Neural progenitor cell (in vitro differentiated cells): ENCODE measurements around the gene DTD1. TPM values are rescaled to one million over a fixed set of nuclear protein-coding genes. Genes with fewer than 3 reads are reported as not detected.

Experiments
- DNase-seq: peaks from one replicate; pipeline ENCODE4 v3.0.0-alpha.2; 2016; ENCODE audit warnings: low spot score
- H2AFZ ChIP-seq: fragments of 200-600 bp; sonication (generic); replicated peaks from 2 replicates; pipeline ENCODE4 v1.6.1; 2016; ENCODE audit warnings: antibody characterized with exemption
- H3F3A ChIP-seq: fragments of 200-600 bp; sonication (generic); 2 replicates; pipeline ENCODE4 v1.6.1; 2016; ENCODE audit warnings: antibody characterized with exemption, low read depth
- H3K27ac ChIP-seq: fragments of 200-600 bp; sonication (generic); 2 replicates; pipeline ENCODE4 v1.5.1; 2016; ENCODE audit warnings: mild to moderate bottlenecking
- H3K27me3 ChIP-seq: fragments of 200-600 bp; sonication (generic); 2 replicates; pipeline ENCODE4 v1.6.1; 2016; ENCODE audit warnings: mild to moderate bottlenecking, moderate library complexity
- H3K36me3 ChIP-seq: fragments of 200-600 bp; sonication (generic); 2 replicates; pipeline ENCODE4 v1.5.1; 2016
- H3K4me1 ChIP-seq: fragments of 200-600 bp; sonication (generic); 2 replicates; pipeline ENCODE4 v1.6.1; 2016; ENCODE audit warnings: mixed run types
- H3K4me2 ChIP-seq: fragments of 200-600 bp; sonication (generic); 2 replicates; pipeline ENCODE4 v1.6.1; 2016
- H3K4me3 ChIP-seq: fragments of 200-600 bp; sonication (generic); 2 replicates; pipeline ENCODE4 v1.5.1; 2016
- H3K79me2 ChIP-seq: fragments of 200-600 bp; sonication (generic); 2 replicates; pipeline ENCODE4 v1.6.1; 2016; ENCODE audit warnings: low read depth
- H3K9ac ChIP-seq: fragments of 200-600 bp; sonication (generic); 2 replicates; pipeline ENCODE4 v1.6.1; 2016
- H3K9me3 ChIP-seq: fragments of 200-600 bp; sonication (generic); 2 replicates; pipeline ENCODE4 v1.5.1; 2016; ENCODE audit warnings: low read depth
- H4K20me1 ChIP-seq: fragments of 200-600 bp; sonication (generic); 2 replicates; pipeline ENCODE4 v1.6.1; 2016; ENCODE audit warnings: low read depth
- H3K27ac Mint-ChIP-seq: 3 replicates; pipeline ENCODE4 v1.8.0; 2021; ENCODE audit warnings: mixed read lengths
- H3K27me3 Mint-ChIP-seq: 2 replicates; pipeline ENCODE4 v1.8.0; 2022; ENCODE audit warnings: low read depth, mild to moderate bottlenecking, inconsistent platforms, moderate library complexity, mixed read lengths; ENCODE audit not compliant: insufficient read depth
- H3K36me3 Mint-ChIP-seq: 3 replicates; pipeline ENCODE4 v1.8.0; 2021; ENCODE audit warnings: mixed read lengths
- H3K4me1 Mint-ChIP-seq: 3 replicates; pipeline ENCODE4 v1.8.0; 2021; ENCODE audit warnings: mixed read lengths
- H3K4me3 Mint-ChIP-seq: 3 replicates; pipeline ENCODE4 v1.8.0; 2021; ENCODE audit warnings: mild to moderate bottlenecking, moderate library complexity, mixed read lengths
- H3K9me3 Mint-ChIP-seq: 3 replicates; pipeline ENCODE4 v1.8.0; 2020; ENCODE audit warnings: mixed read lengths
- EZH2 ChIP-seq: fragments of 200-600 bp; sonication (generic); IDR thresholded peaks from 2 replicates; pipeline ENCODE4 v1.6.1; 2017; ENCODE audit warnings: antibody characterized with exemption, mild to moderate bottlenecking, moderate library complexity
- EZH2phosphoT487 ChIP-seq: fragments of 200-600 bp; sonication (generic); IDR thresholded peaks from 2 replicates; pipeline ENCODE4 v1.6.1; 2017; ENCODE audit warnings: antibody characterized with exemption
- total RNA-seq: library from RNA; depleted of rRNA; stranded (reverse); fragments of >200 nt; gene quantifications from 2 replicates; pipeline ENCODE4 v1.2.3, GENCODE V29; 2015; ENCODE audit warnings: low replicate concordance
- TF ChIP-seq, protein P1 (sequence below): fragments of 200-600 bp; sonication (generic); IDR thresholded peaks from 2 replicates; pipeline ENCODE4 v1.5.1; 2017; ENCODE audit warnings: antibody characterized with exemption, mild to moderate bottlenecking

DTD1 gene
- total RNA-seq, 1 donor from 2014 or later = 92.6 TPM

DNA sequence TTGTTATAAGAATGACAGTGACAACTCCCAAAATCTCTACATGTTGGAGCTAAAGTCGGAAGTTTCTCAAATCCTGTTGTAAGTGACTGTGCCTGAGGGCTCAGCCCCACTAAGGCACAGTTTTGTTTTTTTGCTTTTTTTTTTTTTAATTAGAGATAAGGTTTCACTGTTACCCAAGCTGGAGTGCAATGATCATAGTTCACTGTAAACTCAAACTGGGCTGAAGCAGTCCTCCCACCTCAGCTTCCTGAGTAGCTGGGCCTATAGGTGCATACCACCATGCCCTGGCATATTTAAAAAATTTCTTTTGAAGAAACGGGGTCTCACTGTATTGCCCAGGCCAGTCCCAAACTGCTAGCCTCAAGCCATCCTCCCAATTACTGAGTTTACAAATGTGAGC is 96.9 kb downstream of the DTD1 start:
- H3K9me3 Mint-ChIP-seq = no peaks in the 10 kb centered on the region
- no peak overlapping the region for H3K9ac ChIP-seq
- peak overlapping the region; percentile 52 for H3K27ac Mint-ChIP-seq
- peaks cover 6% of the 10 kb centered on the region for H3K4me1 Mint-ChIP-seq
- DNase-seq = no peak
- H3K9me3 ChIP-seq = no peaks in the 10 kb centered on the region
- H3K4me3 ChIP-seq = no peak overlapping the region
- H3K27me3 Mint-ChIP-seq = no peaks in the 10 kb centered on the region
- no peak overlapping the region for H2AFZ ChIP-seq
- peaks cover 11% of the 10 kb centered on the region for H3K79me2 ChIP-seq
- H3K4me1 ChIP-seq = peaks cover 10% of the 10 kb centered on the region
- H3K27ac ChIP-seq = no peak overlapping the region
- no peaks in the 10 kb centered on the region for H4K20me1 ChIP-seq
- H3K4me2 ChIP-seq = no peak overlapping the region
- no peaks in the 10 kb centered on the region for H3F3A ChIP-seq
- no peak overlapping the region for H3K4me3 Mint-ChIP-seq
- no peaks in the 10 kb centered on the region for H3K27me3 ChIP-seq
- no peaks in the 10 kb centered on the region for H3K36me3 Mint-ChIP-seq
- no peaks in the 10 kb centered on the region for H3K36me3 ChIP-seq
- TF ChIP-seq EZH2phosphoT487 = no peak
- TF ChIP-seq, protein P1, sequence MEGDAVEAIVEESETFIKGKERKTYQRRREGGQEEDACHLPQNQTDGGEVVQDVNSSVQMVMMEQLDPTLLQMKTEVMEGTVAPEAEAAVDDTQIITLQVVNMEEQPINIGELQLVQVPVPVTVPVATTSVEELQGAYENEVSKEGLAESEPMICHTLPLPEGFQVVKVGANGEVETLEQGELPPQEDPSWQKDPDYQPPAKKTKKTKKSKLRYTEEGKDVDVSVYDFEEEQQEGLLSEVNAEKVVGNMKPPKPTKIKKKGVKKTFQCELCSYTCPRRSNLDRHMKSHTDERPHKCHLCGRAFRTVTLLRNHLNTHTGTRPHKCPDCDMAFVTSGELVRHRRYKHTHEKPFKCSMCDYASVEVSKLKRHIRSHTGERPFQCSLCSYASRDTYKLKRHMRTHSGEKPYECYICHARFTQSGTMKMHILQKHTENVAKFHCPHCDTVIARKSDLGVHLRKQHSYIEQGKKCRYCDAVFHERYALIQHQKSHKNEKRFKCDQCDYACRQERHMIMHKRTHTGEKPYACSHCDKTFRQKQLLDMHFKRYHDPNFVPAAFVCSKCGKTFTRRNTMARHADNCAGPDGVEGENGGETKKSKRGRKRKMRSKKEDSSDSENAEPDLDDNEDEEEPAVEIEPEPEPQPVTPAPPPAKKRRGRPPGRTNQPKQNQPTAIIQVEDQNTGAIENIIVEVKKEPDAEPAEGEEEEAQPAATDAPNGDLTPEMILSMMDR = no peak
- TF ChIP-seq EZH2 = no peak

DNA sequence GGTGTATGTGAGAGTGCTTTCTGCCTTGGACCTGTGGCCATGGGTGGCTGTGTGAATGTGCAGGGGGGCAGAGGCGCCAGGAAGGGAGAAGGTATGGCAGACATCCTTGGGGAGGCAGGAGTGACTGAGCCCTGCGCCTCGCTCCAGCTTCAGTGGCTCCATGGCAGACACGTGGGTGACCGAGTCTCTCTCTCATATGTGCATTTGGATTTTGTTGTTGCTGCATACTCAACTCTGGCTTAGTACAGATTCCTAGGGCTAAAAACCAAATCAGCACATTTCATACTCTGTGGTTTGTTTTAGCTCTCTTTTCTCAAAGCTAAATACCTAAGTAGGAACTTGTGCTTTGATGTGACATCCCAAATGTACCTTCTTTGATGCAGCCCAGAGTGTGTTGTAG is 97.6 kb downstream of the DTD1 start:
- H3K4me2 ChIP-seq = no peak overlapping the region
- Mint-ChIP-seq H3K4me3 (no peak overlapping the region), H3K27me3 (no peaks in the 10 kb centered on the region), H3K4me1 (peaks cover 6% of the 10 kb centered on the region), H3K9me3 (no peaks in the 10 kb centered on the region), H3K36me3 (no peaks in the 10 kb centered on the region), H3K27ac (peak overlapping the region; percentile 52)
- H4K20me1 ChIP-seq = no peaks in the 10 kb centered on the region
- no peak for TF ChIP-seq EZH2phosphoT487
- TF ChIP-seq EZH2 = no peak
- TF ChIP-seq, protein P1 = no peak
- no peaks in the 10 kb centered on the region for H3K36me3 ChIP-seq
- no peak overlapping the region for H3K9ac ChIP-seq
- no peak overlapping the region for H2AFZ ChIP-seq
- H3K9me3 ChIP-seq = no peaks in the 10 kb centered on the region
- H3K27me3 ChIP-seq = no peaks in the 10 kb centered on the region
- H3K4me3 ChIP-seq = no peak overlapping the region
- no peak for DNase-seq
- peaks cover 10% of the 10 kb centered on the region for H3K4me1 ChIP-seq
- H3F3A ChIP-seq = no peaks in the 10 kb centered on the region
- H3K79me2 ChIP-seq = peaks cover 11% of the 10 kb centered on the region
- no peak overlapping the region for H3K27ac ChIP-seq

DNA sequence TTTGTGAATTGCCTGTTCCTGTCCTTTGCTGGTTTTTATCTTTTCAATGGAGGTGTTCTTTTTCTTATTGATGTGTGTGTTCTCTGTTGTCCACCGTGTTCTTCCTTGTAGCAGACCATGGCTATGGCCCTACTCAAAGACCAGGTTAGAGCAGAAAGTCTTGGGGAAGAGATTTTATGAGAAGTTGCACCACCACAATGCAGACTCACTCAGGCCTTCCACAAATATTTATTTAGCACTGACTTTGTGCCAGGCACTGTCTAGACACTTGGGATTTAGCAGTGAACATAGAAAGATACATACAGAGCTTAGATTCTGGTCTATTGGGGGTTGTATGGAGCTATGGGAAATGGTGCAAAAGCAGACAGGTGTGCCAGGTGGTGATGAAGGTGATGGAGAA is 98.8 kb downstream of the DTD1 start:
- no peak for DNase-seq
- Histone ChIP-seq H3K36me3 (no peaks in the 10 kb centered on the region), H3K27me3 (no peaks in the 10 kb centered on the region)

More for the DNA sequence above, 98.8 kb downstream of the DTD1 start:
- no peak overlapping the region for H3K27ac ChIP-seq
- Mint-ChIP-seq H3K27ac (peak overlapping the region; percentile 35), H3K36me3 (no peaks in the 10 kb centered on the region), H3K4me1 (peaks cover 6% of the 10 kb centered on the region), H3K9me3 (no peaks in the 10 kb centered on the region), H3K27me3 (no peaks in the 10 kb centered on the region), H3K4me3 (no peak overlapping the region)
- H4K20me1 ChIP-seq = no peaks in the 10 kb centered on the region
- H3K4me1 ChIP-seq = peaks cover 10% of the 10 kb centered on the region
- peaks cover 11% of the 10 kb centered on the region for H3K79me2 ChIP-seq
- H3K9me3 ChIP-seq = no peaks in the 10 kb centered on the region
- H3K4me2 ChIP-seq = no peak overlapping the region
- H3K9ac ChIP-seq = no peak overlapping the region
- H2AFZ ChIP-seq = no peak overlapping the region
- no peaks in the 10 kb centered on the region for H3F3A ChIP-seq
- TF ChIP-seq EZH2phosphoT487 = no peak
- TF ChIP-seq, protein P1 = no peak
- TF ChIP-seq EZH2 = no peak
- no peak overlapping the region for H3K4me3 ChIP-seq
